KMS-11 (cell line): ENCODE data around the gene TEX13A.
"Not testable (repeated sequence)": the region's sequence is repeated elsewhere in the genome, so short reads cannot be mapped to it uniquely, and the experiment has no call there.

Source experiments
- H2AFZ ChIP-seq: fragments of 200-600 bp; sonication (generic); 2 replicates; pipeline ENCODE4 v1.6.1; 2016; ENCODE audit warnings: antibody characterized with exemption, mixed run types, low read depth
- H3K27ac ChIP-seq: fragments of 200-600 bp; sonication (generic); 2 replicates; pipeline ENCODE4 v1.6.1; 2016; ENCODE audit warnings: mild to moderate bottlenecking, mixed run types
- H3K27me3 ChIP-seq: fragments of 200-600 bp; sonication (generic); 2 replicates; pipeline ENCODE4 v1.6.1; 2017; ENCODE audit warnings: mild to moderate bottlenecking, low read depth, mixed run types, moderate library complexity; ENCODE audit not compliant: insufficient read depth
- H3K36me3 ChIP-seq: fragments of 200-600 bp; sonication (generic); 2 replicates; pipeline ENCODE4 v1.6.1; 2017; ENCODE audit warnings: mild to moderate bottlenecking, mixed run types; ENCODE audit not compliant: insufficient read depth
- H3K4me1 ChIP-seq: fragments of 200-600 bp; sonication (generic); 2 replicates; pipeline ENCODE4 v1.6.1; 2016; ENCODE audit warnings: mild to moderate bottlenecking, low read depth, mixed run types; ENCODE audit not compliant: poor library complexity, severe bottlenecking
- H3K4me2 ChIP-seq: fragments of 200-600 bp; sonication (generic); 2 replicates; pipeline ENCODE4 v1.7.0; 2016; ENCODE audit warnings: mild to moderate bottlenecking, mixed run types
- H3K4me3 ChIP-seq: fragments of 200-600 bp; sonication (generic); IDR thresholded peaks from 2 replicates; pipeline ENCODE4 v1.6.1; 2017; ENCODE audit warnings: low read depth, low read length, mixed read lengths; ENCODE audit not compliant: insufficient read depth
- H3K79me2 ChIP-seq: fragments of 200-600 bp; sonication (generic); 2 replicates; pipeline ENCODE4 v1.6.1; 2016; ENCODE audit warnings: low read depth, mixed run types; ENCODE audit not compliant: insufficient read depth
- H3K9ac ChIP-seq: fragments of 200-600 bp; sonication (generic); 2 replicates; pipeline ENCODE4 v1.6.1; 2016; ENCODE audit warnings: mild to moderate bottlenecking, mixed run types
- H4K20me1 ChIP-seq: fragments of 200-600 bp; sonication (generic); 2 replicates; pipeline ENCODE4 v1.6.1; 2016; ENCODE audit warnings: mild to moderate bottlenecking, mixed run types; ENCODE audit not compliant: insufficient read depth
- CTCF ChIP-seq: fragments of 200-600 bp; sonication (generic); conservative IDR thresholded peaks from 2 replicates; pipeline ENCODE4 v1.6.1; 2017; ENCODE audit warnings: low read depth, mild to moderate bottlenecking, antibody characterized with exemption, low read length, moderate library complexity, mixed read lengths

The TEX13A gene

GRCh38 chrX:105241056-105241455, 20.6 kb upstream of the TEX13A start:
- H3K4me1 ChIP-seq: no peaks in the 10 kb centered on the region
- H3K4me2 ChIP-seq: no peak overlapping the region
- H3K4me3 ChIP-seq: no peak overlapping the region
- H3K27me3 ChIP-seq: no peaks in the 10 kb centered on the region
- no peaks in the 10 kb centered on the region for H3K36me3 ChIP-seq
- no peaks in the 10 kb centered on the region for H3K79me2 ChIP-seq
- H3K27ac ChIP-seq: no peak overlapping the region
- no peaks in the 10 kb centered on the region for H4K20me1 ChIP-seq
- no peak for TF ChIP-seq CTCF
- no peak overlapping the region for H3K9ac ChIP-seq
- H2AFZ ChIP-seq: no peak overlapping the region

GRCh38 chrX:105237407-105237806, 16.9 kb upstream of the TEX13A start:
- not testable (repeated sequence) for H3K9ac ChIP-seq, H3K79me2 ChIP-seq, H3K4me2 ChIP-seq, H4K20me1 ChIP-seq, H3K27ac ChIP-seq, H2AFZ ChIP-seq, H3K4me3 ChIP-seq, H3K27me3 ChIP-seq, H3K36me3 ChIP-seq, H3K4me1 ChIP-seq

- Histone ChIP-seq H3K27ac (no peak overlapping the region), H4K20me1 (no peaks in the 10 kb centered on the region), H3K36me3 (no peaks in the 10 kb centered on the region), H3K4me3 (no peak overlapping the region), H3K9ac (no peak overlapping the region), H3K4me2 (no peak overlapping the region), H3K27me3 (no peaks in the 10 kb centered on the region), H3K4me1 (no peaks in the 10 kb centered on the region), H2AFZ (no peak overlapping the region), H3K79me2 (no peaks in the 10 kb centered on the region)
- no peak for TF ChIP-seq CTCF
Measured at GRCh38 chrX:105229146-105229545, 8.7 kb upstream of the TEX13A start.

GRCh38 chrX:105228602-105229001, 8.1 kb upstream of the TEX13A start:
- Histone ChIP-seq H3K27ac (no peak overlapping the region), H3K4me1 (no peaks in the 10 kb centered on the region), H3K27me3 (no peaks in the 10 kb centered on the region), H3K4me3 (no peak overlapping the region), H4K20me1 (no peaks in the 10 kb centered on the region), H3K79me2 (no peaks in the 10 kb centered on the region), H3K4me2 (no peak overlapping the region), H2AFZ (no peak overlapping the region), H3K36me3 (no peaks in the 10 kb centered on the region), H3K9ac (no peak overlapping the region)
- no peak for TF ChIP-seq CTCF

- Histone ChIP-seq H3K79me2 (no peaks in the 10 kb centered on the region), H3K4me3 (no peak overlapping the region), H3K27me3 (no peaks in the 10 kb centered on the region), H3K36me3 (no peaks in the 10 kb centered on the region), H3K9ac (no peak overlapping the region), H3K4me1 (no peaks in the 10 kb centered on the region), H3K27ac (no peak overlapping the region), H2AFZ (no peak overlapping the region), H3K4me2 (no peak overlapping the region), H4K20me1 (no peaks in the 10 kb centered on the region)
- no peak for TF ChIP-seq CTCF
Measured at GRCh38 chrX:105226499-105226898, 6.0 kb upstream of the TEX13A start.
